GM23338 (cell line): ENCODE measurements around the gene HSPBAP1. TPM values are rescaled to one million over a fixed set of nuclear protein-coding genes. Genes with fewer than 3 reads are reported as not detected.

ENCODE experiments used
- ATAC-seq: fragments of 200-7000 bp; cut with Tn5 transposase; 3 replicates; pipeline ENCODE4 v1.9.1; 2020
- DNase-seq: peaks from one replicate; pipeline ENCODE4 v3.0.0-alpha.2; 2015; ENCODE audit warnings: low spot score
- H2AFZ ChIP-seq: fragments of 200-600 bp; sonication (generic); 2 replicates; pipeline ENCODE4 v1.8.0; 2016; ENCODE audit warnings: antibody characterized with exemption, mild to moderate bottlenecking, moderate library complexity
- H3F3A ChIP-seq: fragments of 200-600 bp; sonication (generic); replicated peaks from 2 replicates; pipeline ENCODE4 v1.8.0; 2017; ENCODE audit warnings: antibody characterized with exemption, mixed run types, low read depth
- H3K27ac ChIP-seq: fragments of 200-600 bp; sonication (generic); 2 replicates; pipeline ENCODE4 v1.6.1; 2016; ENCODE audit warnings: low read depth
- H3K27me3 ChIP-seq: fragments of 200-600 bp; sonication (generic); 2 replicates; pipeline ENCODE4 v1.8.0; 2016; ENCODE audit warnings: mild to moderate bottlenecking, mixed run types, moderate library complexity; ENCODE audit not compliant: insufficient read depth
- H3K36me3 ChIP-seq: fragments of 200-600 bp; sonication (generic); 2 replicates; pipeline ENCODE4 v1.8.0; 2016; ENCODE audit warnings: mild to moderate bottlenecking; ENCODE audit not compliant: insufficient read depth
- H3K4me1 ChIP-seq: fragments of 200-600 bp; sonication (generic); 2 replicates; pipeline ENCODE4 v1.8.0; 2016; ENCODE audit warnings: mild to moderate bottlenecking, moderate library complexity; ENCODE audit not compliant: insufficient read depth
- H3K4me2 ChIP-seq: fragments of 200-600 bp; sonication (generic); 2 replicates; pipeline ENCODE4 v1.7.1; 2017; ENCODE audit warnings: mixed run types
- H3K4me3 ChIP-seq: fragments of 200-600 bp; sonication (generic); 2 replicates; pipeline ENCODE4 v1.6.1; 2016; ENCODE audit warnings: mixed run types
- H3K79me2 ChIP-seq: fragments of 200-600 bp; sonication (generic); replicated peaks from 2 replicates; pipeline ENCODE4 v1.8.0; 2017; ENCODE audit warnings: mild to moderate bottlenecking; ENCODE audit not compliant: insufficient read depth
- H3K9me2 ChIP-seq: fragments of 200-600 bp; sonication (generic); 2 replicates; pipeline ENCODE4 v1.8.0; 2017; ENCODE audit not compliant: insufficient read depth
- H4K20me1 ChIP-seq: fragments of 200-600 bp; sonication (generic); replicated peaks from 2 replicates; pipeline ENCODE4 v1.8.0; 2017; ENCODE audit warnings: mild to moderate bottlenecking; ENCODE audit not compliant: insufficient read depth
- H3K27ac Mint-ChIP-seq: 2 replicates; pipeline ENCODE4 v1.8.0; 2020; ENCODE audit warnings: inconsistent platforms, mild to moderate bottlenecking, moderate library complexity, mixed read lengths
- H3K27me3 Mint-ChIP-seq: 3 replicates; pipeline ENCODE4 v1.8.0; 2022; ENCODE audit warnings: low read depth, mild to moderate bottlenecking, moderate library complexity, mixed read lengths, inconsistent platforms; ENCODE audit not compliant: insufficient read depth, poor library complexity
- H3K36me3 Mint-ChIP-seq: 3 replicates; pipeline ENCODE4 v1.8.0; 2021; ENCODE audit warnings: low read depth, mild to moderate bottlenecking, inconsistent platforms, moderate library complexity, mixed read lengths
- H3K4me1 Mint-ChIP-seq: 3 replicates; pipeline ENCODE4 v1.8.0; 2020; ENCODE audit warnings: mild to moderate bottlenecking, inconsistent platforms, mixed read lengths
- H3K4me3 Mint-ChIP-seq: 3 replicates; pipeline ENCODE4 v1.8.0; 2021; ENCODE audit warnings: moderate library complexity, mild to moderate bottlenecking, inconsistent platforms, mixed read lengths
- H3K9me3 Mint-ChIP-seq: 3 replicates; pipeline ENCODE4 v1.8.0; 2020; ENCODE audit warnings: moderate library complexity, mild to moderate bottlenecking, inconsistent platforms, mixed read lengths
- NANOG ChIP-seq: IDR thresholded peaks from 2 replicates; pipeline ENCODE4 v1.6.1; 2016; ENCODE audit warnings: antibody characterized with exemption, borderline replicate concordance
- polyA plus RNA-seq: library from polyadenylated mRNA; unstranded; fragments of >200 nt; fragmentation: Nextera tagmentation; extraction: Ambion mirVana; gene quantifications from 2 replicates; pipeline ENCODE4 v1.2.1, GENCODE V29; 2016
- total RNA-seq: library from RNA; depleted of rRNA; stranded (reverse); fragments of >200 nt; shearing (Covaris generic); gene quantifications from 2 replicates; pipeline ENCODE4 v1.2.3, GENCODE V29; 2014
- TF ChIP-seq, protein P1 (sequence below): IDR thresholded peaks from one replicate; pipeline ENCODE4 v1.6.1; 2018; ENCODE audit warnings: antibody characterized with exemption; ENCODE audit not compliant: unreplicated experiment
- TF ChIP-seq, protein P2 (sequence below): fragments of 250-450 bp; sonication (Bioruptor Pico); IDR thresholded peaks from 2 replicates; pipeline ENCODE4 v1.5.0; 2020; ENCODE audit warnings: mild to moderate bottlenecking, moderate library complexity
- TF ChIP-seq, protein P3 (sequence below), 2 experiments: fragments of 200-600 bp in 1 of 2; sonication (generic) in 1 of 2; conservative IDR thresholded peaks; 2 replicates each; pipeline versions ENCODE4 v1.5.1 to v1.6.1; 2016 to 2017; ENCODE audit warnings: antibody characterized with exemption in 2 of 2, low read depth in 2 of 2, mild to moderate bottlenecking in 2 of 2, moderate library complexity in 1 of 2

HSPBAP1 gene
- total and polyA plus RNA-seq, 2 experiments from 2014 or later, result 8.0 to 11.7 TPM

DNA sequence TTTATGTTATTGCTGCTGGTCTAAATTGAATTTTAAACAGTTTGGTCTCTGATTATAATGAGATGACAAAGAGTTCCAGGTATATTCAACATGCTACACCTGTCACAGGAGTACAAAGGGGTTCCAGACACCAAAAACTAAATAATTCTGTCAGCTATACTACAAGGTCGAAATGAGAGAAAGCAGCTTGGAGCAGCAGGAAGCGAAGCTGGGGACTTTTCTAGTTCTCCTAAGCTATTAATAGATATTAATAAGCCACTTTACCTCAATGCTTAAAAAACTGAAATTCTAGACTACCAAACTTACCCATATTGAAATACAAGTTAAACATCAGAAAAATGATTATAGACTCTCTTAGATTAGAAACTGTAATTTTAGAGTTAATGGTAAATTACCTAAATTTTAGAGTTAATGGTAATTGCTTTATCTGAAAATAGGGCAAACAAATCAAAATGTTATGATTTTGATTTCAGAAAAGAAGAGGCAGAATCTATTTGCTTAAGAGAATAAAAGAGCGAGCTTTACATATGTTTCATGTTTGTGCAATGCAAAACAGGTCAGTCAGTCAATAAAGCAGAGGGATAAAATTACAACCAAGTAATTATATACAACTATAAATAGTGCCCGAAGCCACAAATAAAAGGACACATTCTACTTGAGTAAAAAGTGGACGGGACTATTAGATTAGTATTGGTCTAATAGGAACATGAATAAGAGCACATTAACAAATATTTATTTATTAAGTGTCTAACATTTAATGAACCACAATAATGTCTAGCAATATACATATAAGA, 16.8 kb downstream of the HSPBAP1 start:
- H3K36me3 ChIP-seq, result peaks cover 3% of the 10 kb centered on the region; the same call in 1 of the 2 replicates
- no peak overlapping the region for H3K27ac ChIP-seq
- no peaks in the 10 kb centered on the region for H4K20me1 ChIP-seq
- Mint-ChIP-seq H3K4me3 (no peak overlapping the region), H3K9me3 (peaks cover 14% of the 10 kb centered on the region), H3K27ac (0 out of 2 replicates have a peak overlapping the region, but pooled peaks have one; percentile 44), H3K27me3 (peaks cover 4% of the 10 kb centered on the region), H3K4me1 (peaks cover 11% of the 10 kb centered on the region; the same call in 2 of the 3 replicates), H3K36me3 (peaks cover 16% of the 10 kb centered on the region)
- no peak overlapping the region for H3K4me2 ChIP-seq
- H2AFZ ChIP-seq, result no peak overlapping the region
- no peak overlapping the region for H3K4me3 ChIP-seq
- 0 out of 2 replicates have a peak, but pooled peaks cover 3% of the 10 kb centered on the region for H3K4me1 ChIP-seq
- H3F3A ChIP-seq, result no peaks in the 10 kb centered on the region
- H3K9me2 ChIP-seq, result no peaks in the 10 kb centered on the region
- ATAC-seq, result no peak
- DNase-seq, result no peak
- H3K27me3 ChIP-seq, result no peaks in the 10 kb centered on the region
- no peaks in the 10 kb centered on the region for H3K79me2 ChIP-seq
- no peak for TF ChIP-seq NANOG
- TF ChIP-seq, protein P1, sequence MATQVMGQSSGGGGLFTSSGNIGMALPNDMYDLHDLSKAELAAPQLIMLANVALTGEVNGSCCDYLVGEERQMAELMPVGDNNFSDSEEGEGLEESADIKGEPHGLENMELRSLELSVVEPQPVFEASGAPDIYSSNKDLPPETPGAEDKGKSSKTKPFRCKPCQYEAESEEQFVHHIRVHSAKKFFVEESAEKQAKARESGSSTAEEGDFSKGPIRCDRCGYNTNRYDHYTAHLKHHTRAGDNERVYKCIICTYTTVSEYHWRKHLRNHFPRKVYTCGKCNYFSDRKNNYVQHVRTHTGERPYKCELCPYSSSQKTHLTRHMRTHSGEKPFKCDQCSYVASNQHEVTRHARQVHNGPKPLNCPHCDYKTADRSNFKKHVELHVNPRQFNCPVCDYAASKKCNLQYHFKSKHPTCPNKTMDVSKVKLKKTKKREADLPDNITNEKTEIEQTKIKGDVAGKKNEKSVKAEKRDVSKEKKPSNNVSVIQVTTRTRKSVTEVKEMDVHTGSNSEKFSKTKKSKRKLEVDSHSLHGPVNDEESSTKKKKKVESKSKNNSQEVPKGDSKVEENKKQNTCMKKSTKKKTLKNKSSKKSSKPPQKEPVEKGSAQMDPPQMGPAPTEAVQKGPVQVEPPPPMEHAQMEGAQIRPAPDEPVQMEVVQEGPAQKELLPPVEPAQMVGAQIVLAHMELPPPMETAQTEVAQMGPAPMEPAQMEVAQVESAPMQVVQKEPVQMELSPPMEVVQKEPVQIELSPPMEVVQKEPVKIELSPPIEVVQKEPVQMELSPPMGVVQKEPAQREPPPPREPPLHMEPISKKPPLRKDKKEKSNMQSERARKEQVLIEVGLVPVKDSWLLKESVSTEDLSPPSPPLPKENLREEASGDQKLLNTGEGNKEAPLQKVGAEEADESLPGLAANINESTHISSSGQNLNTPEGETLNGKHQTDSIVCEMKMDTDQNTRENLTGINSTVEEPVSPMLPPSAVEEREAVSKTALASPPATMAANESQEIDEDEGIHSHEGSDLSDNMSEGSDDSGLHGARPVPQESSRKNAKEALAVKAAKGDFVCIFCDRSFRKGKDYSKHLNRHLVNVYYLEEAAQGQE, result no peak

DNA sequence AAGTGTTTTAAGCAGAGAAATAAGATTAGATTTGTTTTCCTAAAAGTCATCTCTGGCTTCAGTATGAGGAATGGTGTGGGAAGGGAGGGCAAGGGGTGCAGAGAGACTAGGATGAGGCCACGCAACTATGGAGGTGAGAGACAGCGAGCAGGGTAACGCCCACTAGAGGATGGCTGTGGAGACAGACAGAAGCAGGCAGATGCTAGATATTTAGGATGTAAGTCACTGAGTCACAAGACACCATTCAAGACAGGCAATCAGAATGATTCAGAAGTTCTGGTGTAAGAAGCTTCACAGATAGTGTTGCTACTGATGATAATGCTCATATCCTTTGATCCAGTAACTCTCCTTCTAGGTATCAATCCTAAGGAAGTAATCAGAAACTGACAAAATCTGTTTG, 19.1 kb downstream of the HSPBAP1 start:
- Histone ChIP-seq H2AFZ (no peak overlapping the region), H3K36me3 (no peaks in the 10 kb centered on the region), H3K4me1 (0 out of 2 replicates have a peak, but pooled peaks cover 3% of the 10 kb centered on the region), H4K20me1 (no peaks in the 10 kb centered on the region), H3F3A (no peaks in the 10 kb centered on the region), H3K27me3 (no peaks in the 10 kb centered on the region), H3K4me3 (no peak overlapping the region), H3K27ac (no peak overlapping the region), H3K4me2 (no peak overlapping the region), H3K79me2 (no peaks in the 10 kb centered on the region), H3K9me2 (no peaks in the 10 kb centered on the region)
- TF ChIP-seq, protein P2, sequence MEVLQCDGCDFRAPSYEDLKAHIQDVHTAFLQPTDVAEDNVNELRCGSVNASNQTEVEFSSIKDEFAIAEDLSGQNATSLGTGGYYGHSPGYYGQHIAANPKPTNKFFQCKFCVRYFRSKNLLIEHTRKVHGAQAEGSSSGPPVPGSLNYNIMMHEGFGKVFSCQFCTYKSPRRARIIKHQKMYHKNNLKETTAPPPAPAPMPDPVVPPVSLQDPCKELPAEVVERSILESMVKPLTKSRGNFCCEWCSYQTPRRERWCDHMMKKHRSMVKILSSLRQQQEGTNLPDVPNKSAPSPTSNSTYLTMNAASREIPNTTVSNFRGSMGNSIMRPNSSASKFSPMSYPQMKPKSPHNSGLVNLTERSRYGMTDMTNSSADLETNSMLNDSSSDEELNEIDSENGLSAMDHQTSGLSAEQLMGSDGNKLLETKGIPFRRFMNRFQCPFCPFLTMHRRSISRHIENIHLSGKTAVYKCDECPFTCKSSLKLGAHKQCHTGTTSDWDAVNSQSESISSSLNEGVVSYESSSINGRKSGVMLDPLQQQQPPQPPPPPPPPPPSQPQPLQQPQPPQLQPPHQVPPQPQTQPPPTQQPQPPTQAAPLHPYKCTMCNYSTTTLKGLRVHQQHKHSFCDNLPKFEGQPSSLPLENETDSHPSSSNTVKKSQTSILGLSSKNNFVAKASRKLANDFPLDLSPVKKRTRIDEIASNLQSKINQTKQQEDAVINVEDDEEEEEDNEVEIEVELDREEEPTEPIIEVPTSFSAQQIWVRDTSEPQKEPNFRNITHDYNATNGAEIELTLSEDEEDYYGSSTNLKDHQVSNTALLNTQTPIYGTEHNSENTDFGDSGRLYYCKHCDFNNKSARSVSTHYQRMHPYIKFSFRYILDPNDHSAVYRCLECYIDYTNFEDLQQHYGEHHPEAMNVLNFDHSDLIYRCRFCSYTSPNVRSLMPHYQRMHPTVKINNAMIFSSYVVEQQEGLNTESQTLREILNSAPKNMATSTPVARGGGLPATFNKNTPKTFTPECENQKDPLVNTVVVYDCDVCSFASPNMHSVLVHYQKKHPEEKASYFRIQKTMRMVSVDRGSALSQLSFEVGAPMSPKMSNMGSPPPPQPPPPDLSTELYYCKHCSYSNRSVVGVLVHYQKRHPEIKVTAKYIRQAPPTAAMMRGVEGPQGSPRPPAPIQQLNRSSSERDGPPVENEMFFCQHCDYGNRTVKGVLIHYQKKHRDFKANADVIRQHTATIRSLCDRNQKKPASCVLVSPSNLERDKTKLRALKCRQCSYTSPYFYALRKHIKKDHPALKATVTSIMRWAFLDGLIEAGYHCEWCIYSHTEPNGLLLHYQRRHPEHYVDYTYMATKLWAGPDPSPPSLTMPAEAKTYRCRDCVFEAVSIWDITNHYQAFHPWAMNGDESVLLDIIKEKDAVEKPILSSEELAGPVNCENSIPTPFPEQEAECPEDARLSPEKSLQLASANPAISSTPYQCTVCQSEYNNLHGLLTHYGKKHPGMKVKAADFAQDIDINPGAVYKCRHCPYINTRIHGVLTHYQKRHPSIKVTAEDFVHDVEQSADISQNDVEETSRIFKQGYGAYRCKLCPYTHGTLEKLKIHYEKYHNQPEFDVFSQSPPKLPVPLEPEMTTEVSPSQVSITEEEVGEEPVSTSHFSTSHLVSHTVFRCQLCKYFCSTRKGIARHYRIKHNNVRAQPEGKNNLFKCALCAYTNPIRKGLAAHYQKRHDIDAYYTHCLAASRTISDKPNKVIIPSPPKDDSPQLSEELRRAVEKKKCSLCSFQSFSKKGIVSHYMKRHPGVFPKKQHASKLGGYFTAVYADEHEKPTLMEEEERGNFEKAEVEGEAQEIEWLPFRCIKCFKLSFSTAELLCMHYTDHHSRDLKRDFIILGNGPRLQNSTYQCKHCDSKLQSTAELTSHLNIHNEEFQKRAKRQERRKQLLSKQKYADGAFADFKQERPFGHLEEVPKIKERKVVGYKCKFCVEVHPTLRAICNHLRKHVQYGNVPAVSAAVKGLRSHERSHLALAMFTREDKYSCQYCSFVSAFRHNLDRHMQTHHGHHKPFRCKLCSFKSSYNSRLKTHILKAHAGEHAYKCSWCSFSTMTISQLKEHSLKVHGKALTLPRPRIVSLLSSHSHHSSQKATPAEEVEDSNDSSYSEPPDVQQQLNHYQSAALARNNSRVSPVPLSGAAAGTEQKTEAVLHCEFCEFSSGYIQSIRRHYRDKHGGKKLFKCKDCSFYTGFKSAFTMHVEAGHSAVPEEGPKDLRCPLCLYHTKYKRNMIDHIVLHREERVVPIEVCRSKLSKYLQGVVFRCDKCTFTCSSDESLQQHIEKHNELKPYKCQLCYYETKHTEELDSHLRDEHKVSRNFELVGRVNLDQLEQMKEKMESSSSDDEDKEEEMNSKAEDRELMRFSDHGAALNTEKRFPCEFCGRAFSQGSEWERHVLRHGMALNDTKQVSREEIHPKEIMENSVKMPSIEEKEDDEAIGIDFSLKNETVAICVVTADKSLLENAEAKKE (CRISPR knock-in tag), result no peak
- TF ChIP-seq, protein P3, sequence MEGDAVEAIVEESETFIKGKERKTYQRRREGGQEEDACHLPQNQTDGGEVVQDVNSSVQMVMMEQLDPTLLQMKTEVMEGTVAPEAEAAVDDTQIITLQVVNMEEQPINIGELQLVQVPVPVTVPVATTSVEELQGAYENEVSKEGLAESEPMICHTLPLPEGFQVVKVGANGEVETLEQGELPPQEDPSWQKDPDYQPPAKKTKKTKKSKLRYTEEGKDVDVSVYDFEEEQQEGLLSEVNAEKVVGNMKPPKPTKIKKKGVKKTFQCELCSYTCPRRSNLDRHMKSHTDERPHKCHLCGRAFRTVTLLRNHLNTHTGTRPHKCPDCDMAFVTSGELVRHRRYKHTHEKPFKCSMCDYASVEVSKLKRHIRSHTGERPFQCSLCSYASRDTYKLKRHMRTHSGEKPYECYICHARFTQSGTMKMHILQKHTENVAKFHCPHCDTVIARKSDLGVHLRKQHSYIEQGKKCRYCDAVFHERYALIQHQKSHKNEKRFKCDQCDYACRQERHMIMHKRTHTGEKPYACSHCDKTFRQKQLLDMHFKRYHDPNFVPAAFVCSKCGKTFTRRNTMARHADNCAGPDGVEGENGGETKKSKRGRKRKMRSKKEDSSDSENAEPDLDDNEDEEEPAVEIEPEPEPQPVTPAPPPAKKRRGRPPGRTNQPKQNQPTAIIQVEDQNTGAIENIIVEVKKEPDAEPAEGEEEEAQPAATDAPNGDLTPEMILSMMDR (conservative IDR thresholded peaks at IDR 0.05; ENCODE audit: low read depth in 2 of 2), result peak; percentile 30 to 61
- H3K9me3 Mint-ChIP-seq, result peaks cover 5% of the 10 kb centered on the region; the same call in 1 of the 3 replicates
- peak; percentile 85 for ATAC-seq
- no peak overlapping the region for H3K27ac Mint-ChIP-seq
- no peak overlapping the region for H3K4me3 Mint-ChIP-seq
- H3K27me3 Mint-ChIP-seq, result peaks cover 4% of the 10 kb centered on the region
- H3K4me1 Mint-ChIP-seq, result peaks cover 11% of the 10 kb centered on the region; the same call in 2 of the 3 replicates
- peaks cover 5% of the 10 kb centered on the region; the same call in 2 of the 3 replicates for H3K36me3 Mint-ChIP-seq
- peak; percentile 54 for DNase-seq
